H9 (cell line): ENCODE results near the gene B4GALT3. TPM values are rescaled to one million over a fixed set of nuclear protein-coding genes. Genes with fewer than 3 reads are reported as not detected.

Experiments
- DNase-seq: peaks from one replicate; pipeline ENCODE4 v3.0.0-alpha.2; 2017
- H2AFZ ChIP-seq: one replicate; pipeline ENCODE4 v1.6.1; 2013; ENCODE audit warnings: mild to moderate bottlenecking, low read length, control low read depth, moderate library complexity
- H2AK5ac ChIP-seq: 2 replicates; pipeline ENCODE4 v1.6.1; 2013; ENCODE audit warnings: low read length, control low read depth, mixed read lengths; ENCODE audit not compliant: insufficient read length
- H2BK120ac ChIP-seq: one replicate; pipeline ENCODE4 v1.6.1; 2013; ENCODE audit warnings: low read depth, mild to moderate bottlenecking, low read length, control low read depth, inconsistent platforms; ENCODE audit not compliant: poor library complexity, severe bottlenecking
- H2BK12ac ChIP-seq: 2 replicates; pipeline ENCODE4 v1.6.1; 2013; ENCODE audit warnings: low read length, control low read depth, mixed read lengths, low read depth; ENCODE audit not compliant: insufficient read length
- H2BK15ac ChIP-seq: 2 replicates; pipeline ENCODE4 v1.6.1; 2013; ENCODE audit warnings: low read depth, low read length, control low read depth
- H2BK20ac ChIP-seq: one replicate; pipeline ENCODE4 v1.6.1; 2013; ENCODE audit warnings: low read depth, mild to moderate bottlenecking, low read length, control low read depth, inconsistent platforms; ENCODE audit not compliant: poor library complexity, severe bottlenecking
- H2BK5ac ChIP-seq: 2 replicates; pipeline ENCODE4 v1.6.1; 2013; ENCODE audit warnings: low read length, control low read depth, mixed read lengths; ENCODE audit not compliant: insufficient read length
- H3K14ac ChIP-seq: 2 replicates; pipeline ENCODE4 v1.6.1; 2013; ENCODE audit warnings: low read length, control low read depth; ENCODE audit not compliant: insufficient read depth
- H3K18ac ChIP-seq: 2 replicates; pipeline ENCODE4 v1.6.1; 2013; ENCODE audit warnings: low read depth, mild to moderate bottlenecking, mixed read lengths, low read length, control low read depth; ENCODE audit not compliant: insufficient read length
- H3K23ac ChIP-seq: 2 replicates; pipeline ENCODE4 v1.6.1; 2013; ENCODE audit warnings: low read length, control low read depth, mixed read lengths, low read depth; ENCODE audit not compliant: insufficient read length
- H3K23me2 ChIP-seq: 2 replicates; pipeline ENCODE4 v1.6.1; 2013; ENCODE audit warnings: low read depth, mild to moderate bottlenecking, mixed read lengths, low read length, control low read depth; ENCODE audit not compliant: insufficient read length, poor library complexity, severe bottlenecking
- H3K27ac ChIP-seq: 2 replicates; pipeline ENCODE4 v1.5.1; 2013; ENCODE audit warnings: low read length, control low read depth, mixed read lengths, low read depth; ENCODE audit not compliant: insufficient read length
- H3K27me3 ChIP-seq: 2 replicates; pipeline ENCODE4 v1.6.1; 2013; ENCODE audit warnings: low read length, control low read depth, inconsistent platforms; ENCODE audit not compliant: insufficient read depth
- H3K4ac ChIP-seq: 2 replicates; pipeline ENCODE4 v1.6.1; 2013; ENCODE audit warnings: low read depth, mild to moderate bottlenecking, control low read depth, inconsistent platforms, low read length, moderate library complexity
- H3K4me1 ChIP-seq: 2 replicates; pipeline ENCODE4 v1.6.1; 2013; ENCODE audit warnings: low read length, control low read depth, inconsistent platforms; ENCODE audit not compliant: insufficient read depth
- H3K4me2 ChIP-seq: 2 replicates; pipeline ENCODE4 v1.6.1; 2013; ENCODE audit warnings: low read length, control low read depth, mixed read lengths; ENCODE audit not compliant: insufficient read length, insufficient read depth
- H3K56ac ChIP-seq: 2 replicates; pipeline ENCODE4 v1.6.1; 2013; ENCODE audit warnings: low read depth, mild to moderate bottlenecking, mixed read lengths, low read length, control low read depth; ENCODE audit not compliant: insufficient read length
- H3K79me1 ChIP-seq: 2 replicates; pipeline ENCODE4 v1.6.1; 2013; ENCODE audit warnings: low read depth, mild to moderate bottlenecking, moderate library complexity, low read length, control low read depth, inconsistent platforms; ENCODE audit not compliant: insufficient read depth, poor library complexity, severe bottlenecking
- H3K79me2 ChIP-seq: 2 replicates; pipeline ENCODE4 v1.6.1; 2013; ENCODE audit warnings: low read length, control low read depth, inconsistent platforms; ENCODE audit not compliant: insufficient read depth
- H3K9ac ChIP-seq: 2 replicates; pipeline ENCODE4 v1.6.1; 2013; ENCODE audit warnings: low read length, control low read depth, mixed read lengths; ENCODE audit not compliant: insufficient read length; ENCODE audit errors: extremely low read depth
- H3K9me3 ChIP-seq: one replicate; pipeline ENCODE4 v1.6.1; 2013; ENCODE audit warnings: low read depth, low read length, inconsistent platforms; ENCODE audit not compliant: control insufficient read depth
- H3T11ph ChIP-seq: one replicate; pipeline ENCODE4 v1.6.1; 2013; ENCODE audit warnings: mild to moderate bottlenecking, low read length, control low read depth, inconsistent platforms
- H4K20me1 ChIP-seq: one replicate; pipeline ENCODE4 v1.6.1; 2013; ENCODE audit not compliant: control insufficient read depth, insufficient read length, insufficient read depth
- H4K5ac ChIP-seq: 2 replicates; pipeline ENCODE4 v1.6.1; 2013; ENCODE audit warnings: low read depth, mild to moderate bottlenecking, mixed read lengths, low read length, control low read depth; ENCODE audit not compliant: insufficient read length
- H4K8ac ChIP-seq: replicated peaks from 2 replicates; pipeline ENCODE4 v1.6.1; 2013; ENCODE audit warnings: low read length, control low read depth, mixed read lengths, low read depth; ENCODE audit not compliant: insufficient read length
- H4K91ac ChIP-seq: 2 replicates; pipeline ENCODE4 v1.6.1; 2013; ENCODE audit warnings: low read depth, mild to moderate bottlenecking, moderate library complexity, mixed read lengths, low read length, control low read depth; ENCODE audit not compliant: insufficient read length
- H3K27ac Mint-ChIP-seq, 3 experiments: 2 replicates in 2 of 3; 3 replicates in 1 of 3; pipeline ENCODE4 v1.8.0; 2020 to 2021; ENCODE audit warnings: mixed read lengths in 3 of 3, mild to moderate bottlenecking in 1 of 3, moderate library complexity in 1 of 3
- H3K27me3 Mint-ChIP-seq: 2 replicates; pipeline ENCODE4 v1.8.0; 2021; ENCODE audit warnings: low read depth, mild to moderate bottlenecking, moderate library complexity, mixed read lengths
- H3K36me3 Mint-ChIP-seq, 3 experiments: 2 replicates in 2 of 3; 3 replicates in 1 of 3; pipeline ENCODE4 v1.8.0; 2020 to 2021; ENCODE audit warnings: low read depth in 3 of 3, mixed read lengths in 3 of 3; ENCODE audit not compliant: insufficient read depth in 1 of 3
- H3K4me1 Mint-ChIP-seq, 2 experiments: 2 replicates each; pipeline ENCODE4 v1.8.0; 2020; ENCODE audit warnings: mixed read lengths in 2 of 2
- H3K4me3 Mint-ChIP-seq, 2 experiments: 2 replicates in 1 of 2; 3 replicates in 1 of 2; pipeline ENCODE4 v1.8.0; 2020 to 2021; ENCODE audit warnings: mild to moderate bottlenecking in 2 of 2, mixed read lengths in 2 of 2, moderate library complexity in 1 of 2
- H3K9me3 Mint-ChIP-seq, 2 experiments: 2 replicates in 1 of 2; 3 replicates in 1 of 2; pipeline ENCODE4 v1.8.0; 2020; ENCODE audit warnings: mild to moderate bottlenecking in 2 of 2, mixed read lengths in 2 of 2, moderate library complexity in 1 of 2
- WGBS: extraction: QIAGEN DNeasy Blood & Tissue Kit; methylation state at CpG from one replicate; pipeline ENCODE4 v1.1.7; 2013; ENCODE audit warnings: missing lambda C conversion rate, low lambda C conversion rate, mixed read lengths; ENCODE audit not compliant: insufficient read length; ENCODE audit errors: extremely low coverage; 5-methylcytosine and 5-hydroxymethylcytosine counted together
- total RNA-seq: library from RNA; stranded (reverse); gene quantifications from 2 replicates; pipeline ENCODE4 v1.2.1, GENCODE V29; 2021
- TF ChIP-seq, protein P1 (sequence below): fragments of 200-600 bp; sonication (generic); conservative IDR thresholded peaks from 3 replicates; pipeline ENCODE4 v1.8.0; 2021; ENCODE audit warnings: antibody characterized with exemption, mild to moderate bottlenecking

The B4GALT3 gene
- total RNA-seq, 1 experiment from 2014 or later, result 31.8 TPM

DNA sequence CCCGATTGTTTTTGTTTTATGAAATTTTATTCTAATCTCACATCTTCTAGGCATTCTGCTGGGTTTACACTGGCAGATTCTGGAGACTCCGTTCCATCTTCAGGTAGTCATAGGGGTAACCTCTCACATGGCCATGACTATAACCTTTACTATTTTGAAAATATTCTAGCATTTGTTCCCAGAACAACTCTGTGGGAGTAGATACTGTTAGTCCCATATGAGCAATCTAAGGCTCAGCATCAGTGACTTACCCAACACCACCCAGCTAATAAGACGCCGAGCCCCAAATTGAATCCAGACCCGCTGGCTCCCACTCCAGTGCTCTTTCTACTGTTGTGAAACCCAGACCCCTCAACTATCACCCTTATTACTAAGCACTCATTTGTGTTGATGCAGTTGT, 11.7 kb upstream of the B4GALT3 start:
- Histone ChIP-seq H3K56ac (no peak overlapping the region), H3T11ph (no peak overlapping the region), H3K9me3 (no peaks in the 10 kb centered on the region), H4K5ac (no peak overlapping the region), H3K79me1 (no peaks in the 10 kb centered on the region), H3K4me1 (no peaks in the 10 kb centered on the region), H3K27ac (no peak overlapping the region), H2BK20ac (no peak overlapping the region), H3K27me3 (no peaks in the 10 kb centered on the region), H3K14ac (no peak overlapping the region), H2AFZ (no peak overlapping the region), H2BK120ac (no peak overlapping the region), H2BK15ac (no peak overlapping the region), H3K23me2 (no peaks in the 10 kb centered on the region), H3K23ac (no peak overlapping the region), H4K8ac (no peak overlapping the region), H3K4ac (no peak overlapping the region), H2BK12ac (no peak overlapping the region), H3K18ac (no peak overlapping the region), H3K4me2 (no peak overlapping the region), H4K91ac (no peak overlapping the region), H3K9ac (no peak overlapping the region), H3K79me2 (no peaks in the 10 kb centered on the region), H2BK5ac (no peak overlapping the region), H2AK5ac (no peak overlapping the region), H4K20me1 (peaks cover 3% of the 10 kb centered on the region)
- no CpG with 5 or more reads among the region's 5 CpGs for WGBS
- Mint-ChIP-seq H3K27me3 (no peaks in the 10 kb centered on the region), H3K36me3 (peaks cover 0 to 19% (median 10%) of the 10 kb centered on the region in 3 experiments; a peak in 4 of 7 replicates), H3K4me1 (peaks cover 7 to 12% of the 10 kb centered on the region in 2 experiments), H3K9me3 (no peaks in the 10 kb centered on the region), H3K4me3 (no peak overlapping the region; a peak in 1 of 5 replicates), H3K27ac (no peak overlapping the region)
- no peak for DNase-seq
- TF ChIP-seq, protein P1, sequence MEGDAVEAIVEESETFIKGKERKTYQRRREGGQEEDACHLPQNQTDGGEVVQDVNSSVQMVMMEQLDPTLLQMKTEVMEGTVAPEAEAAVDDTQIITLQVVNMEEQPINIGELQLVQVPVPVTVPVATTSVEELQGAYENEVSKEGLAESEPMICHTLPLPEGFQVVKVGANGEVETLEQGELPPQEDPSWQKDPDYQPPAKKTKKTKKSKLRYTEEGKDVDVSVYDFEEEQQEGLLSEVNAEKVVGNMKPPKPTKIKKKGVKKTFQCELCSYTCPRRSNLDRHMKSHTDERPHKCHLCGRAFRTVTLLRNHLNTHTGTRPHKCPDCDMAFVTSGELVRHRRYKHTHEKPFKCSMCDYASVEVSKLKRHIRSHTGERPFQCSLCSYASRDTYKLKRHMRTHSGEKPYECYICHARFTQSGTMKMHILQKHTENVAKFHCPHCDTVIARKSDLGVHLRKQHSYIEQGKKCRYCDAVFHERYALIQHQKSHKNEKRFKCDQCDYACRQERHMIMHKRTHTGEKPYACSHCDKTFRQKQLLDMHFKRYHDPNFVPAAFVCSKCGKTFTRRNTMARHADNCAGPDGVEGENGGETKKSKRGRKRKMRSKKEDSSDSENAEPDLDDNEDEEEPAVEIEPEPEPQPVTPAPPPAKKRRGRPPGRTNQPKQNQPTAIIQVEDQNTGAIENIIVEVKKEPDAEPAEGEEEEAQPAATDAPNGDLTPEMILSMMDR, result no peak
